ENCODE data around the gene CFAP92.

Gene CFAP92

GRCh38 chr3:129000742-129001100 is 6.8 kb upstream of the CFAP92 start:
- TF ChIP-seq Cebpa-rat (IDR thresholded peaks at IDR 0.05), result no peak
- Histone ChIP-seq H3K36me3 (no peaks in the 10 kb centered on the region), H3K27me3 (peaks cover 59 to 68% (median 64%) of the 10 kb centered on the region in 11 experiments), H4K20me1 (peaks cover 0 to 36% (median 27%) of the 10 kb centered on the region in 11 experiments; a peak in 17 of 22 replicates), H3K9ac (peak overlapping the region in 4 of 11 experiments; percentile 21 to 39 (median 34); a peak in 5 of 22 replicates), H3K9me3 (replicated peaks in 1 of 11) (0 out of 22 replicates have a peak, but pooled peaks cover 0 to 2% (median 0%) of the 10 kb centered on the region in 11 experiments), H3K4me3 (peak overlapping the region; percentile 52 to 73 (median 61); a peak in 19 of 20 replicates), H3K27ac (no peak overlapping the region), H3K4me2 (peak overlapping the region; percentile 94 to 99 (median 98)), H3K4me1 (peaks cover 63 to 87% (median 79%) of the 10 kb centered on the region in 10 experiments)

GRCh38 chr3:128999102-128999501 is 5.2 kb upstream of the CFAP92 start:
- TF ChIP-seq Cebpa-rat (IDR thresholded peaks at IDR 0.05), result no peak
- Histone ChIP-seq H3K9ac (peak overlapping the region in 4 of 11 experiments; percentile 9 to 42 (median 15); a peak in 4 of 22 replicates), H3K4me1 (peaks cover 74 to 98% (median 93%) of the 10 kb centered on the region in 10 experiments), H3K9me3 (replicated peaks in 1 of 11) (0 out of 22 replicates have a peak, but pooled peaks cover 0 to 2% (median 0%) of the 10 kb centered on the region in 11 experiments), H3K4me3 (peak overlapping the region in 2 of 10 experiments; percentile 5 to 16; a peak in 1 of 20 replicates), H3K36me3 (no peaks in the 10 kb centered on the region), H3K27me3 (peaks cover 47 to 55% (median 50%) of the 10 kb centered on the region in 11 experiments), H3K4me2 (peak overlapping the region; percentile 58 to 99 (median 96); a peak in 21 of 22 replicates), H3K27ac (peak overlapping the region in 8 of 11 experiments; percentile 6 to 63 (median 46); a peak in 12 of 22 replicates), H4K20me1 (peaks cover 0 to 36% (median 27%) of the 10 kb centered on the region in 11 experiments; a peak in 17 of 22 replicates)

GRCh38 chr3:128998561-128998960 is 4.7 kb upstream of the CFAP92 start:
- Histone ChIP-seq H4K20me1 (peaks cover 0 to 32% (median 25%) of the 10 kb centered on the region in 11 experiments; a peak in 17 of 22 replicates), H3K9ac (peak overlapping the region in 6 of 11 experiments; percentile 3 to 42 (median 10); a peak in 4 of 22 replicates), H3K27ac (peak overlapping the region in 8 of 11 experiments; percentile 6 to 63 (median 46); a peak in 12 of 22 replicates), H3K4me3 (peak overlapping the region in 3 of 10 experiments; percentile 3 to 16 (median 5); a peak in 1 of 20 replicates), H3K4me2 (peak overlapping the region; percentile 58 to 99 (median 96)), H3K9me3 (replicated peaks in 1 of 11) (0 out of 22 replicates have a peak, but pooled peaks cover 0 to 2% (median 0%) of the 10 kb centered on the region in 11 experiments), H3K36me3 (no peaks in the 10 kb centered on the region), H3K27me3 (peaks cover 41 to 54% (median 46%) of the 10 kb centered on the region in 11 experiments), H3K4me1 (peaks cover 74 to 97% (median 94%) of the 10 kb centered on the region in 10 experiments)
- 0 out of 22 replicates have a peak, but pooled peaks of 1 of the 11 experiments have one; percentile 42 for TF ChIP-seq Cebpa-rat (IDR thresholded peaks at IDR 0.05)

- no peak for TF ChIP-seq Cebpa-rat (IDR thresholded peaks at IDR 0.05)
- Histone ChIP-seq H3K36me3 (no peaks in the 10 kb centered on the region), H3K27me3 (peaks cover 32 to 51% (median 37%) of the 10 kb centered on the region in 11 experiments), H3K4me2 (peak overlapping the region; percentile 58 to 99 (median 96); a peak in 20 of 22 replicates), H4K20me1 (peaks cover 0 to 26% (median 19%) of the 10 kb centered on the region in 11 experiments; a peak in 17 of 22 replicates), H3K27ac (peak overlapping the region in 2 of 11 experiments; percentile 43 to 63; a peak in 2 of 22 replicates), H3K9me3 (replicated peaks in 1 of 11) (0 out of 22 replicates have a peak, but pooled peaks cover 0 to 2% (median 0%) of the 10 kb centered on the region in 11 experiments), H3K4me1 (peaks cover 73 to 98% (median 94%) of the 10 kb centered on the region in 10 experiments), H3K4me3 (no peak overlapping the region), H3K9ac (no peak overlapping the region)
Measured at GRCh38 chr3:128997486-128998133, 3.7 kb upstream of the CFAP92 start.

- H3K27me3 ChIP-seq, result peaks cover 23 to 42% (median 28%) of the 10 kb centered on the region in 11 experiments
- H3K4me2 ChIP-seq, result peak overlapping the region; percentile 62 to 99 (median 97)
- peaks cover 0 to 17% (median 10%) of the 10 kb centered on the region in 11 experiments; a peak in 17 of 22 replicates for H4K20me1 ChIP-seq
- H3K9me3 ChIP-seq (replicated peaks in 1 of 11), result 0 out of 22 replicates have a peak, but pooled peaks cover 0 to 2% (median 0%) of the 10 kb centered on the region in 11 experiments
- TF ChIP-seq Cebpa-rat (IDR thresholded peaks at IDR 0.05), result no peak
- peaks cover 67 to 90% (median 85%) of the 10 kb centered on the region in 10 experiments for H3K4me1 ChIP-seq
- peak overlapping the region in 1 of 11 experiments; percentile 7; a peak in 1 of 22 replicates for H3K9ac ChIP-seq
- H3K4me3 ChIP-seq, result no peak overlapping the region
- H3K36me3 ChIP-seq, result no peaks in the 10 kb centered on the region
- peak overlapping the region in 7 of 11 experiments; percentile 26 to 60 (median 49); a peak in 15 of 22 replicates for H3K27ac ChIP-seq
Measured at GRCh38 chr3:128996726-128997125, 2.9 kb upstream of the CFAP92 start.

GRCh38 chr3:128996200-128996599 is 2.3 kb upstream of the CFAP92 start:
- Histone ChIP-seq H3K4me2 (peak overlapping the region; percentile 62 to 99 (median 97)), H3K9me3 (replicated peaks in 1 of 11) (0 out of 22 replicates have a peak, but pooled peaks cover 0 to 2% (median 0%) of the 10 kb centered on the region in 11 experiments), H3K4me3 (no peak overlapping the region), H3K9ac (peak overlapping the region in 1 of 11 experiments; percentile 7; a peak in 1 of 22 replicates), H3K27ac (peak overlapping the region in 7 of 11 experiments; percentile 26 to 60 (median 49); a peak in 14 of 22 replicates), H3K4me1 (peaks cover 61 to 85% (median 80%) of the 10 kb centered on the region in 10 experiments), H4K20me1 (peaks cover 0 to 11% (median 4%) of the 10 kb centered on the region in 11 experiments; a peak in 13 of 22 replicates), H3K27me3 (peaks cover 18 to 37% (median 23%) of the 10 kb centered on the region in 11 experiments), H3K36me3 (no peaks in the 10 kb centered on the region)
- TF ChIP-seq Cebpa-rat (IDR thresholded peaks at IDR 0.05), result peak in 6 of 11 experiments; percentile 19 to 81 (median 58); a peak in 11 of 22 replicates

- TF ChIP-seq Cebpa-rat (IDR thresholded peaks at IDR 0.05), result no peak
- no peak overlapping the region for H3K9ac ChIP-seq
- no peak overlapping the region for H3K4me3 ChIP-seq
- peak overlapping the region; percentile 62 to 99 (median 97); a peak in 21 of 22 replicates for H3K4me2 ChIP-seq
- H3K9me3 ChIP-seq (replicated peaks in 1 of 11), result 0 out of 22 replicates have a peak, but pooled peaks cover 0 to 2% (median 0%) of the 10 kb centered on the region in 11 experiments
- peak overlapping the region in 5 of 11 experiments; percentile 21 to 59 (median 49); a peak in 3 of 22 replicates for H3K27ac ChIP-seq
- H3K27me3 ChIP-seq, result peaks cover 13 to 32% (median 18%) of the 10 kb centered on the region in 11 experiments
- peaks cover 0 to 7% (median 0%) of the 10 kb centered on the region in 11 experiments; a peak in 5 of 22 replicates for H4K20me1 ChIP-seq
- H3K36me3 ChIP-seq, result no peaks in the 10 kb centered on the region
- peaks cover 57 to 81% (median 75%) of the 10 kb centered on the region in 10 experiments for H3K4me1 ChIP-seq
Measured at GRCh38 chr3:128995737-128996136, 1.9 kb upstream of the CFAP92 start.
